H1 (cell line): ENCODE measurements around the gene NBDY.

Experiments
- CHD1 ChIP-seq: IDR thresholded peaks from 2 replicates; pipeline ENCODE4 v1.6.1; 2012; ENCODE audit warnings: low read depth, low read length, improper control_type of control experiment
- JUND ChIP-seq: IDR thresholded peaks from 2 replicates; pipeline ENCODE4 v1.6.1; 2011; ENCODE audit warnings: mild to moderate bottlenecking, improper control_type of control experiment, low read length

DNA sequence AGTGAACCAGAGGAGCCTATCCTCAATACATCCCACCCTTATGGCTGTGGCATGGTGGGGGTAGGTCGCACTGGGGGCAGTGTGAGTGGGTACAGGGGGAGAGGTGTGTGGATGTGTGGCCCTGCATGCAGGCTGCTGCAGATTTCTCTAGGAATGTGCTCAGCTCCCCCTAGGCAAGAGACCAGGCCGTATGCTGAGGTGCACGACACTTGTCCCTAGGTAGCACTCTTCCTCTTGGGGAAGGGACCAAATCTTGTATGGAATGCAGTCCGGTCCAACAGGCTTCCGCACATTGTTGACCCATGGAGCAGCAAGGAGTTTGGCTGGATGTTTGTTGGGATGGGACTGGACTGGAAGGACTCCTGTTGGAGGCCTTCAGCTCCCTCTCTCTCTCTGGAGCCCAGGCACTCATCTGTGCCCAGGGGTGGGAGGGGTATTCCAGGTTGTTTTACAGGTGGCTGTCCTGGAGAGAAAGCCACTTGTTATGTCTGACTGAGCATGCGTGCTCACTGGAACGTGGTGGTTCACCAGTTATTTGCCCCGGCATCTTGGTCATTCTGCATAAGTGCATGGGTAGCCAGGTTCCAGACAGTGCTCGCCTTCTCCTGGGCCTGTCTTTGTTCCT is 55.1 kb downstream of the NBDY start:
- no peak for TF ChIP-seq JUND
- TF ChIP-seq CHD1, result no peak
